Measurements from ENCODE around the gene CGA.

- peak in 3 of 5 experiments; percentile 52 to 79 (median 52) for TF ChIP-seq CTCF (IDR thresholded peaks at IDR 0.05 in 4 of 5, conservative IDR thresholded peaks at IDR 0.05 in 1 of 5)
- TF ChIP-seq POLR2A (IDR thresholded peaks at IDR 0.05), result no peak
These were observed 15.8 kb downstream of the CGA start for GRCh38 chr6:87078983-87079616.
